Measurements from ENCODE around the gene FKBP2. TPM values are rescaled to one million over a fixed set of nuclear protein-coding genes. Genes with fewer than 3 reads are reported as not detected.

The FKBP2 gene
- total and polyA plus RNA-seq, 2 of the 13 experiments (the other 11 are each of a cell fraction or from before 2014, with no cell fraction given), result 30.1 to 53.3 TPM

DNA sequence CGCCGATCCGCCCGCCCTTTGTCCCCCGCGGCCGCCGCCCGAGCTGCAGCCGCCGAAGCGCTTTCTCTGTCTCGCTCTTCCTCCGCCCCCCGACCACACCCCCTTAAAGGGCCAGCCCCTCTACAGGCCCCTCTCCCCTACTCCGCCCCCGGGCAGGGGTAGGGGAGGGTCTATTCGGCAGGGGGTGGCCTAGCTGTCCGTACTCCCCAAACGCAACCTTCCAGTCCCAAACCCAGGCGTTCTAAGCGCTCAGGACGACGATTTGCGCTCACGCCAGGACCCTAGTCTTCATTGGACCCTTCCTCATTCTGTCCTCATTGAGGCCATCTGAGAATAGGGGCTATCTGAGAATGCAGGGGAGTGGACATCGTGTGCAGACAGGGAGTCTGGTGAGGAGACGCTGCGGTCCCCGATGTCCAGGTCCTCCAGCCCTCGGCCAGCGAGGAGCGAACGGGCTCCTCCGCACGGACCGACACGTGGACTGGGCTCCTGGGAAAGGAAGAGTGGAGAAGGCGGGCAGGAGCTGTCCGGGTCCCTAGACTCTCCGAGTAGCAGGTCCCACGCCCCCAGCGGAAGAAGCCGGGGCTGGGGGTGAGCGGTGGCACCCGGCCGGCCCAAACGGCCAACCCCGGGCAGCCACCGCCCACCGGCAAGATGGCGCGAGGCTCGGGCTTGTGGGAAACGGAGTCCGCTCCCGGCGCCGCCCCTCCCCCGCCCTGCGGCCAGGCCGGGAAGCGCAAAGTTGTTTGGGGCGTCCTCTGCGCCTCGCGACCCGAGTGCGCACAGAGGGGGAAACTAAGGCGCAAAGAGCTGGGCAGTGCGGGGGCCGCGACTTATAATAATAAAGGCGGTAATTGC, 6.2 kb downstream of the FKBP2 start, which contains the start of gene PPP1R14B (continued):
- TF ChIP-seq, protein P1, sequence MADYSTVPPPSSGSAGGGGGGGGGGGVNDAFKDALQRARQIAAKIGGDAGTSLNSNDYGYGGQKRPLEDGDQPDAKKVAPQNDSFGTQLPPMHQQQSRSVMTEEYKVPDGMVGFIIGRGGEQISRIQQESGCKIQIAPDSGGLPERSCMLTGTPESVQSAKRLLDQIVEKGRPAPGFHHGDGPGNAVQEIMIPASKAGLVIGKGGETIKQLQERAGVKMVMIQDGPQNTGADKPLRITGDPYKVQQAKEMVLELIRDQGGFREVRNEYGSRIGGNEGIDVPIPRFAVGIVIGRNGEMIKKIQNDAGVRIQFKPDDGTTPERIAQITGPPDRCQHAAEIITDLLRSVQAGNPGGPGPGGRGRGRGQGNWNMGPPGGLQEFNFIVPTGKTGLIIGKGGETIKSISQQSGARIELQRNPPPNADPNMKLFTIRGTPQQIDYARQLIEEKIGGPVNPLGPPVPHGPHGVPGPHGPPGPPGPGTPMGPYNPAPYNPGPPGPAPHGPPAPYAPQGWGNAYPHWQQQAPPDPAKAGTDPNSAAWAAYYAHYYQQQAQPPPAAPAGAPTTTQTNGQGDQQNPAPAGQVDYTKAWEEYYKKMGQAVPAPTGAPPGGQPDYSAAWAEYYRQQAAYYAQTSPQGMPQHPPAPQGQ (CRISPR knock-in tag; IDR thresholded peaks at IDR 0.05; ENCODE audit: borderline replicate concordance), result no peak
- TF ChIP-seq TCF7 (IDR thresholded peaks at IDR 0.05; ENCODE audit: low read depth) (no peak), ZNF441 (CRISPR knock-in tag; IDR thresholded peaks at IDR 0.05; ENCODE audit: borderline replicate concordance) (no peak), ZNF333 (CRISPR knock-in tag; IDR thresholded peaks at IDR 0.05; ENCODE audit: borderline replicate concordance) (no peak), NR2F6 (IDR thresholded peaks at IDR 0.05) (no peak), NR2F6 (CRISPR knock-in tag; IDR thresholded peaks at IDR 0.05) (no peak), KLF15 (CRISPR knock-in tag; IDR thresholded peaks at IDR 0.05; ENCODE audit: borderline replicate concordance) (0 out of 2 replicates have a peak, but pooled peaks have one; percentile 66), MTF2 (CRISPR knock-in tag; IDR thresholded peaks at IDR 0.05; ENCODE audit: borderline replicate concordance) (no peak), SNRNP70 (IDR thresholded peaks at IDR 0.05; ENCODE audit: low read depth, low read length) (no peak), ZNF567 (CRISPR knock-in tag; IDR thresholded peaks at IDR 0.05; ENCODE audit: borderline replicate concordance) (no peak), TCF12 (IDR thresholded peaks at IDR 0.05) (no peak), TCF12 (CRISPR knock-in tag; IDR thresholded peaks at IDR 0.05) (no peak), SRSF1 (optimal IDR thresholded peaks at IDR 0.05; ENCODE audit: low read depth, low read length) (peak; percentile 30), ZNF501 (CRISPR knock-in tag; IDR thresholded peaks at IDR 0.05) (peak; percentile 76), ZNF792 (CRISPR knock-in tag; IDR thresholded peaks at IDR 0.05) (no peak; the same call in 1 of the 2 replicates), KLF6 (CRISPR knock-in tag; IDR thresholded peaks at IDR 0.05) (0 out of 2 replicates have a peak, but pooled peaks have one; percentile 51), ATM (IDR thresholded peaks at IDR 0.05; ENCODE audit: borderline replicate concordance) (no peak)
- TF ChIP-seq, protein P2, sequence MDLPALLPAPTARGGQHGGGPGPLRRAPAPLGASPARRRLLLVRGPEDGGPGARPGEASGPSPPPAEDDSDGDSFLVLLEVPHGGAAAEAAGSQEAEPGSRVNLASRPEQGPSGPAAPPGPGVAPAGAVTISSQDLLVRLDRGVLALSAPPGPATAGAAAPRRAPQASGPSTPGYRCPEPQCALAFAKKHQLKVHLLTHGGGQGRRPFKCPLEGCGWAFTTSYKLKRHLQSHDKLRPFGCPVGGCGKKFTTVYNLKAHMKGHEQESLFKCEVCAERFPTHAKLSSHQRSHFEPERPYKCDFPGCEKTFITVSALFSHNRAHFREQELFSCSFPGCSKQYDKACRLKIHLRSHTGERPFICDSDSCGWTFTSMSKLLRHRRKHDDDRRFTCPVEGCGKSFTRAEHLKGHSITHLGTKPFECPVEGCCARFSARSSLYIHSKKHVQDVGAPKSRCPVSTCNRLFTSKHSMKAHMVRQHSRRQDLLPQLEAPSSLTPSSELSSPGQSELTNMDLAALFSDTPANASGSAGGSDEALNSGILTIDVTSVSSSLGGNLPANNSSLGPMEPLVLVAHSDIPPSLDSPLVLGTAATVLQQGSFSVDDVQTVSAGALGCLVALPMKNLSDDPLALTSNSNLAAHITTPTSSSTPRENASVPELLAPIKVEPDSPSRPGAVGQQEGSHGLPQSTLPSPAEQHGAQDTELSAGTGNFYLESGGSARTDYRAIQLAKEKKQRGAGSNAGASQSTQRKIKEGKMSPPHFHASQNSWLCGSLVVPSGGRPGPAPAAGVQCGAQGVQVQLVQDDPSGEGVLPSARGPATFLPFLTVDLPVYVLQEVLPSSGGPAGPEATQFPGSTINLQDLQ (CRISPR knock-in tag; IDR thresholded peaks at IDR 0.05), result no peak
- TF ChIP-seq, protein P3, sequence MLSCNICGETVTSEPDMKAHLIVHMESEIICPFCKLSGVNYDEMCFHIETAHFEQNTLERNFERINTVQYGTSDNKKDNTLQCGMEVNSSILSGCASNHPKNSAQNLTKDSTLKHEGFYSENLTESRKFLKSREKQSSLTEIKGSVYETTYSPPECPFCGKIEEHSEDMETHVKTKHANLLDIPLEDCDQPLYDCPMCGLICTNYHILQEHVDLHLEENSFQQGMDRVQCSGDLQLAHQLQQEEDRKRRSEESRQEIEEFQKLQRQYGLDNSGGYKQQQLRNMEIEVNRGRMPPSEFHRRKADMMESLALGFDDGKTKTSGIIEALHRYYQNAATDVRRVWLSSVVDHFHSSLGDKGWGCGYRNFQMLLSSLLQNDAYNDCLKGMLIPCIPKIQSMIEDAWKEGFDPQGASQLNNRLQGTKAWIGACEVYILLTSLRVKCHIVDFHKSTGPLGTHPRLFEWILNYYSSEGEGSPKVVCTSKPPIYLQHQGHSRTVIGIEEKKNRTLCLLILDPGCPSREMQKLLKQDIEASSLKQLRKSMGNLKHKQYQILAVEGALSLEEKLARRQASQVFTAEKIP (CRISPR knock-in tag; IDR thresholded peaks at IDR 0.05; ENCODE audit: borderline replicate concordance), result no peak
- TF ChIP-seq, protein P4, sequence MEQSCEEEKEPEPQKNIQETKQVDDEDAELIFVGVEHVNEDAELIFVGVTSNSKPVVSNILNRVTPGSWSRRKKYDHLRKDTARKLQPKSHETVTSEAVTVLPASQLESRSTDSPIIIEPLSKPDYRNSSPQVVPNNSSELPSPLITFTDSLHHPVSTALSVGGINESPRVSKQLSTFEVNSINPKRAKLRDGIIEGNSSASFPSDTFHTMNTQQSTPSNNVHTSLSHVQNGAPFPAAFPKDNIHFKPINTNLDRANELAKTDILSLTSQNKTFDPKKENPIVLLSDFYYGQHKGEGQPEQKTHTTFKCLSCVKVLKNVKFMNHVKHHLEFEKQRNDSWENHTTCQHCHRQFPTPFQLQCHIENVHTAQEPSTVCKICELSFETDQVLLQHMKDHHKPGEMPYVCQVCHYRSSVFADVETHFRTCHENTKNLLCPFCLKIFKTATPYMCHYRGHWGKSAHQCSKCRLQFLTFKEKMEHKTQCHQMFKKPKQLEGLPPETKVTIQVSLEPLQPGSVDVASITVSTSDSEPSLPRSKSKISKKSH (CRISPR knock-in tag; IDR thresholded peaks at IDR 0.05; ENCODE audit: borderline replicate concordance), result no peak; the same call in 1 of the 2 replicates

Measured in HepG2 (cell line).